GM12878 (cell line): Measurements from ENCODE around the gene ATF6B. TPM values are rescaled to one million over a fixed set of nuclear protein-coding genes. Genes with fewer than 3 reads are reported as not detected.

Experiments used
- ATAC-seq: fragments of 200-7000 bp; cut with Tn5 transposase; 3 replicates; pipeline ENCODE4 v1.9.1; 2020; ENCODE audit warnings: mild to moderate bottlenecking, moderate library complexity
- BruUV-seq: library from RNA; stranded (reverse); fragments of 400-500 nt; replicated peaks from 2 replicates; lab custom pipeline; 2021; lab: Mats Ljungman, UMichigan
- CTCF ChIA-PET: fragments of 300-600 bp; sonication (Branson Sonifier 250); formaldehyde crosslinking; extraction: SDS; loops from one replicate; lab custom pipeline; 2021; ENCODE audit warnings: inconsistent platforms; lab: Yijun Ruan, JAX
- POLR2A ChIA-PET: fragments of 350-600 bp; formaldehyde crosslinking; extraction: SDS; loops from one replicate; lab custom pipeline; 2021; ENCODE audit warnings: inconsistent platforms; lab: Charles Lee
- RAD21 ChIA-PET: fragments of 300-600 bp; sonication (Branson Sonifier 250); formaldehyde crosslinking; loops from one replicate; lab custom pipeline; 2023; ENCODE audit warnings: antibody characterized with exemption; ENCODE audit not compliant: unreplicated experiment; lab: Charles Lee
- SMC1A ChIA-PET: fragments of 300-600 bp; sonication (Branson Sonifier 250); formaldehyde crosslinking; loops from one replicate; lab custom pipeline; 2023; ENCODE audit not compliant: unreplicated experiment, uncharacterized antibody; lab: Charles Lee
- DNase-seq: peaks from one replicate; pipeline ENCODE4 v3.0.0-alpha.2; 2011; ENCODE audit warnings: low read depth, low spot score
- FAIRE-seq: peaks from 3 replicates; lab custom pipeline; 2011; peaks lifted over from hg19 to GRCh38; lab: Jason Lieb, UNC
- H2AFZ ChIP-seq: 2 replicates; pipeline ENCODE4 v1.6.0; 2011; ENCODE audit warnings: low read depth, low read length, control low read depth; ENCODE audit not compliant: control insufficient read depth
- H3K27ac ChIP-seq: 2 replicates; pipeline ENCODE4 v1.5.1; 2011; ENCODE audit warnings: control low read depth; ENCODE audit not compliant: control insufficient read depth, insufficient read depth
- H3K27me3 ChIP-seq, 2 experiments: replicated peaks in 1 of 2; 2 replicates each; pipeline versions ENCODE4 v1.6.0 to v1.6.1; 2011; ENCODE audit warnings: low read length in 1 of 2; ENCODE audit not compliant: control insufficient read depth in 2 of 2, insufficient read depth in 2 of 2
- H3K36me3 ChIP-seq, 2 experiments: 2 replicates each; pipeline ENCODE4 v1.5.1; 2011; ENCODE audit warnings: low read length in 1 of 2; ENCODE audit not compliant: control insufficient read depth in 2 of 2, insufficient read depth in 2 of 2
- H3K4me1 ChIP-seq: 2 replicates; pipeline ENCODE4 v1.6.1; 2011; ENCODE audit warnings: mild to moderate bottlenecking, low read length, moderate library complexity, mixed read lengths; ENCODE audit not compliant: control insufficient read depth, insufficient read depth
- H3K4me2 ChIP-seq: 2 replicates; pipeline ENCODE4 v1.6.0; 2011; ENCODE audit warnings: control low read depth; ENCODE audit not compliant: control insufficient read depth, insufficient read depth
- H3K4me3 ChIP-seq: fragments of 200-600 bp; sonication (generic); 2 replicates; pipeline ENCODE4 v1.5.1; 2016
- H3K79me2 ChIP-seq: 2 replicates; pipeline ENCODE4 v1.6.0; 2011; ENCODE audit warnings: low read length; ENCODE audit not compliant: control insufficient read depth, insufficient read depth
- H3K9ac ChIP-seq: 2 replicates; pipeline ENCODE4 v1.8.0; 2011; ENCODE audit warnings: low read length, control low read depth, mixed read lengths; ENCODE audit not compliant: control insufficient read depth, insufficient read depth
- H3K9me3 ChIP-seq: replicated peaks from 3 replicates; pipeline ENCODE4 v1.5.1; 2011; ENCODE audit warnings: mild to moderate bottlenecking, low read length; ENCODE audit not compliant: control insufficient read depth, insufficient read depth
- H4K20me1 ChIP-seq: 2 replicates; pipeline ENCODE4 v1.6.0; 2011; ENCODE audit not compliant: control insufficient read depth, insufficient read depth
- CTCF ChIP-seq, 3 experiments: IDR thresholded peaks in 2 of 3; conservative IDR thresholded peaks in 1 of 3; 2 replicates each; pipeline ENCODE4 v1.5.1; 2011; ENCODE audit warnings: low read depth in 3 of 3, low read length in 3 of 3, mild to moderate bottlenecking in 3 of 3, control low read depth in 2 of 3, moderate library complexity in 2 of 3, inconsistent platforms in 1 of 3, mixed read lengths in 1 of 3; ENCODE audit not compliant: control insufficient read depth in 2 of 3, insufficient read depth in 1 of 3; ENCODE audit errors: extremely low read depth in 1 of 3
- HDGF ChIP-seq: fragments of 450-650 bp; IDR thresholded peaks from 2 replicates; pipeline ENCODE4 v1.6.1; 2016; ENCODE audit warnings: antibody characterized with exemption
- WGBS: methylation state at CpG from one replicate; pipeline ENCODE4 v1.1.6; 2016; ENCODE audit warnings: low lambda C conversion rate; ENCODE audit not compliant: insufficient replicate concordance, insufficient coverage; ENCODE audit errors: missing lambda C conversion rate; 5-methylcytosine and 5-hydroxymethylcytosine counted together
- in situ Hi-C: fragments of 300-500 bp; cut with MboI; formaldehyde crosslinking; loops from 9 replicates; pipeline ENCODE4 v1.14.3; 2018; ENCODE audit warnings: mixed read lengths
- intact Hi-C: fragments of 100-400 bp; cut with micrococcal nuclease; formaldehyde crosslinking; loops from one replicate; pipeline ENCODE4 v1.14.2; 2022; ENCODE audit not compliant: unreplicated experiment
- polyA plus RNA-seq, 11 experiments: library from polyadenylated mRNA; depleted of rRNA in 4 of 11; unstranded in 6 of 11; stranded (reverse) in 5 of 11; fragments of >200 nt; fragmentation: Nextera tagmentation in 4 of 11; fragmentation: Illumina TruSeq in 1 of 11; extraction: Ambion mirVana in 4 of 11; extraction: Trizol in 1 of 11; gene quantifications; 1 replicate in 1 of 11; 2 replicates in 10 of 11; pipeline versions ENCODE4 v1.2.1 to v1.2.3, GENCODE V29; 2011 to 2016; ENCODE audit warnings: inconsistent platforms in 2 of 11, missing spikeins in 2 of 11, low read depth in 1 of 11
- total RNA-seq, 4 experiments: library from RNA; depleted of rRNA in 3 of 4; stranded (reverse); fragments of >200 nt in 3 of 4; fragmentation: Illumina TruSeq in 1 of 4; extraction: Trizol in 1 of 4; gene quantifications; 2 replicates each; pipeline versions ENCODE4 v1.2.1 to v1.2.3, GENCODE V29; 2013 to 2021

Gene ATF6B
- total and polyA plus RNA-seq, 10 of the 15 experiments (the other 5 are each of a cell fraction or from before 2014, with no cell fraction given), result 13.6 to 83.9 (median 44.0) TPM

- no peak for DNase-seq
- ChIA-PET SMC1A (no interaction called here), POLR2A (no interaction called here), RAD21 (no interaction called here)
- H2AFZ ChIP-seq, result no peak overlapping the region
- intact Hi-C loops, result no loop called here
- no peaks in the 10 kb centered on the region for H3K79me2 ChIP-seq
- no peaks in the 10 kb centered on the region for H4K20me1 ChIP-seq
- H3K9ac ChIP-seq, result no peak overlapping the region
- H3K36me3 ChIP-seq, result no peaks in the 10 kb centered on the region
- H3K4me3 ChIP-seq, result no peak overlapping the region
- no peak overlapping the region for H3K27ac ChIP-seq
- BruUV-seq, result no TSS peak
- in situ Hi-C loops, result no loop called here
- 47% methylated on average over 47 of the region's 47 CpGs for WGBS
- TF ChIP-seq CTCF (IDR thresholded peaks at IDR 0.05 in 2 of 3, conservative IDR thresholded peaks at IDR 0.05 in 1 of 3; ENCODE audit: control insufficient read depth in 2 of 3, extremely low read depth in 1 of 3, insufficient read depth in 1 of 3, low read depth in 3 of 3, low read length in 3 of 3) (0 out of 6 replicates have a peak, but pooled peaks of 1 of the 3 experiments have one; percentile 1), HDGF (no peak)
- TF ChIP-seq, all 136 proteins: peak for 1
- H3K27me3 ChIP-seq, result peaks cover 9 to 12% of the 10 kb centered on the region in 2 experiments
- ATAC-seq (no peak), FAIRE-seq (no peak)
- peak overlapping the region; percentile 13; the same call in 1 of the 2 replicates for H3K4me2 ChIP-seq
- CTCF ChIA-PET, result no interaction called here
- H3K9me3 ChIP-seq, result no peaks in the 10 kb centered on the region; the same call in 2 of the 3 replicates
- H3K4me1 ChIP-seq, result no peaks in the 10 kb centered on the region; the same call in 1 of the 2 replicates
Observed at GRCh38 chr6:32149092-32149755, 21.2 kb upstream of the ATF6B start.
